T-cell (primary cell): ENCODE data around the gene MED16. TPM values are rescaled to one million over a fixed set of nuclear protein-coding genes. Genes with fewer than 3 reads are reported as not detected.

ENCODE experiments used
- ATAC-seq, 4 experiments: fragments of 200-7000 bp in 3 of 4; fragments of 150-1000 bp in 1 of 4; cut with Tn5 transposase; replicated peaks in 1 of 4; 1 replicate in 3 of 4; 2 replicates in 1 of 4; pipeline ENCODE4 v1.10.0; 2021; ENCODE audit warnings: moderate library complexity in 3 of 4, mild to moderate bottlenecking in 2 of 4, moderate number of reproducible peaks in 1 of 4
- CTCF ChIA-PET, 2 donors: fragments of 300-600 bp; sonication (Branson Sonifier 250); formaldehyde crosslinking; loops; one replicate each; lab custom pipeline; 2022; ENCODE audit warnings: antibody characterized with exemption in 2 of 2; lab: Charles Lee
- POLR2A ChIA-PET, 2 donors: fragments of 300-600 bp; sonication (Branson Sonifier 250); formaldehyde crosslinking; loops; one replicate each; lab custom pipeline; 2022; ENCODE audit warnings: antibody characterized with exemption in 2 of 2; lab: Charles Lee
- DNase-seq, 35 experiments: peaks; one replicate each; pipeline versions ENCODE4 v3.0.0 to v3.0.0-alpha.2; 2013 to 2023
- H3K27ac ChIP-seq: one replicate; pipeline ENCODE4 v1.5.1; 2013; ENCODE audit warnings: low read length
- H3K27me3 ChIP-seq, 2 experiments: replicated peaks in 1 of 2; 1 replicate in 1 of 2; 2 replicates in 1 of 2; pipeline versions ENCODE4 v1.6.1 to v1.7.0; 2013; ENCODE audit warnings: low read length in 1 of 2, mixed read lengths in 1 of 2; ENCODE audit not compliant: control insufficient read depth in 2 of 2, insufficient read depth in 2 of 2; ENCODE audit errors: extremely low read depth in 1 of 2
- H3K36me3 ChIP-seq, 2 donors: 1 replicate in 1 of 2; 2 replicates in 1 of 2; pipeline versions ENCODE4 v1.6.1 to v1.7.0; 2013; ENCODE audit warnings: low read length in 1 of 2; ENCODE audit not compliant: control insufficient read depth in 2 of 2, insufficient read depth in 1 of 2; ENCODE audit errors: extremely low read depth in 1 of 2
- H3K4me1 ChIP-seq, 2 experiments: 1 replicate in 1 of 2; 2 replicates in 1 of 2; pipeline versions ENCODE4 v1.6.1 to v1.7.0; 2013; ENCODE audit warnings: low read length in 2 of 2, mixed read lengths in 1 of 2; ENCODE audit not compliant: insufficient read depth in 2 of 2, control insufficient read depth in 1 of 2; ENCODE audit errors: extremely low read depth in 1 of 2
- H3K4me3 ChIP-seq, 2 donors: 1 replicate in 1 of 2; 2 replicates in 1 of 2; pipeline versions ENCODE4 v1.5.1 to v1.7.0; 2013; ENCODE audit warnings: mild to moderate bottlenecking in 2 of 2, low read length in 1 of 2, moderate library complexity in 1 of 2; ENCODE audit not compliant: control insufficient read depth in 1 of 2; ENCODE audit errors: extremely low read depth in 1 of 2
- H3K9me3 ChIP-seq: 2 replicates; pipeline ENCODE4 v1.7.0; 2013
- H3K27ac Mint-ChIP-seq, 2 donors: one replicate each; pipeline ENCODE4 v1.8.0; 2020 to 2021; ENCODE audit warnings: mild to moderate bottlenecking in 2 of 2, mixed read lengths in 2 of 2
- H3K27me3 Mint-ChIP-seq, 2 donors: one replicate each; pipeline ENCODE4 v1.8.0; 2021 to 2022; ENCODE audit warnings: mixed read lengths in 2 of 2
- H3K36me3 Mint-ChIP-seq: one replicate; pipeline ENCODE4 v1.8.0; 2021; ENCODE audit warnings: mixed read lengths
- H3K4me1 Mint-ChIP-seq, 3 donors: one replicate each; pipeline ENCODE4 v1.8.0; 2020 to 2022; ENCODE audit warnings: mixed read lengths in 3 of 3, mild to moderate bottlenecking in 1 of 3
- H3K4me3 Mint-ChIP-seq, 3 donors: one replicate each; pipeline ENCODE4 v1.8.0; 2020 to 2022; ENCODE audit warnings: mild to moderate bottlenecking in 3 of 3, mixed read lengths in 3 of 3, moderate library complexity in 3 of 3
- H3K9me3 Mint-ChIP-seq, 3 donors: one replicate each; pipeline ENCODE4 v1.8.0; 2020 to 2022; ENCODE audit warnings: mixed read lengths in 3 of 3
- WGBS: methylation state at CpG from one replicate; pipeline ENCODE4 v1.1.5; 2013; ENCODE audit warnings: missing lambda C conversion rate; ENCODE audit not compliant: insufficient coverage; 5-methylcytosine and 5-hydroxymethylcytosine counted together
- total RNA-seq, 35 experiments: library from RNA in 6 of 35; stranded (reverse) in 6 of 35; fragments of 120-200 nt in 1 of 35; gene quantifications; one replicate each; pipeline versions ENCODE4 v1.2.1 to v1.2.4 and lab custom pipeline; 2013 to 2026

The MED16 gene
- total RNA-seq, 5 donors from 2014 or later (not counting 1 experiment from before 2014, with no cell fraction given), result 55.0 to 105 (median 92.4) TPM

DNA sequence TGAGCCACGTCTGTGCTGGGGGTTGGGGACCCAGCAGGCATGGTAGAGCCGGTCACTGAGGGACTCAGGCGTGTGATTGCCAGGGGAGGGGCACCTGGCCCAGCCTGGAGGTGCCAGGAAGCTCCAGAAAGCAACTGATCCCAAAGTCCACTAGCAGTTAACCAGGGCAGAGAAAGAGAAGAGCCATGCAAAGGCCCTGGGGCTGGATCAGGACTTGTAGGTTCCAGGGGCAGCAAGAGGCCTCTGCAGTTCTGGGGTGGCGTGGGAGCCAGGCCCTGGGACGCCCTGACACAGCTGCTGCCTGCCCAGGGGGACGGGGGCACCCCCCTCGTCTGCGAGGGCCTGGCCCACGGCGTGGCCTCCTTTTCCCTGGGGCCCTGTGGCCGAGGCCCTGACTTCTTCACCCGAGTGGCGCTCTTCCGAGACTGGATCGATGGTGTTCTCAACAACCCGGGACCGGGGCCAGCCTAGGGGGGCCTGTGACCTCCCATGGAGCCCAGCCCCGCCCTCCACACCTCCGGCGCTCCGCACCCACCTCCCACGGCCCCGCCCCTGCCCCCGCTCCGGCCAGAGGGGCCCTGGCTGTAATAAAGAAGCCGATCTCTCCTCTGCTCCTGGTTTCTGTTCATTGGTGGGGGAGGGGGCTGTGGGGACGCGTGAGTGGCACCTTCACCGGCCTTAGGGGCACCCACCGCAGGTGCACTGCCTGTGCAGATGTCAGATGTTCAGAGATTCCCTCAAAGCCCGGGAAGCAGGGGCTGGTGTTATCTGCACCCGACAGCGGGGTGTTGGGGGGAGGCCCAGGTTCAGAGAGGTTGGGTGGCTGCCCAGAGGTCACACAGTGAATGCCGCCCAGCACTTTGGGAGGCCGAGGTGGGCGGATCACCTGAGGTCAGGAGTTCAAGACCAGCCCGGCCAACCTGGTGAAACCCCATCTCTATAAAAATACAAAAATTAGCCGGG, 61.3 kb downstream of the MED16 start:
- CTCF ChIA-PET, result no interaction called here
- Mint-ChIP-seq H3K27me3 (peaks cover 6 to 9% of the 10 kb centered on the region in 2 donors), H3K27ac (no peak overlapping the region), H3K4me1 (peaks cover 0 to 7% (median 3%) of the 10 kb centered on the region in 3 donors), H3K36me3 (no peaks in the 10 kb centered on the region), H3K9me3 (no peaks in the 10 kb centered on the region), H3K4me3 (no peak overlapping the region)
- DNase-seq (no peak), ATAC-seq (no peak)
- Histone ChIP-seq H3K4me3 (no peak overlapping the region), H3K27me3 (peaks cover 0 to 54% of the 10 kb centered on the region in 2 experiments), H3K27ac (no peak overlapping the region), H3K36me3 (no peaks in the 10 kb centered on the region), H3K9me3 (no peaks in the 10 kb centered on the region), H3K4me1 (no peaks in the 10 kb centered on the region)
- POLR2A ChIA-PET, result interaction anchor here in 1 of 2 donors (0.6 kb wide), 1 partner anchor 198 kb away, joined by 4 read pairs; no protein-coding TSS in a partner anchor
- 73% methylated on average over 21 of the region's 38 CpGs for WGBS

DNA sequence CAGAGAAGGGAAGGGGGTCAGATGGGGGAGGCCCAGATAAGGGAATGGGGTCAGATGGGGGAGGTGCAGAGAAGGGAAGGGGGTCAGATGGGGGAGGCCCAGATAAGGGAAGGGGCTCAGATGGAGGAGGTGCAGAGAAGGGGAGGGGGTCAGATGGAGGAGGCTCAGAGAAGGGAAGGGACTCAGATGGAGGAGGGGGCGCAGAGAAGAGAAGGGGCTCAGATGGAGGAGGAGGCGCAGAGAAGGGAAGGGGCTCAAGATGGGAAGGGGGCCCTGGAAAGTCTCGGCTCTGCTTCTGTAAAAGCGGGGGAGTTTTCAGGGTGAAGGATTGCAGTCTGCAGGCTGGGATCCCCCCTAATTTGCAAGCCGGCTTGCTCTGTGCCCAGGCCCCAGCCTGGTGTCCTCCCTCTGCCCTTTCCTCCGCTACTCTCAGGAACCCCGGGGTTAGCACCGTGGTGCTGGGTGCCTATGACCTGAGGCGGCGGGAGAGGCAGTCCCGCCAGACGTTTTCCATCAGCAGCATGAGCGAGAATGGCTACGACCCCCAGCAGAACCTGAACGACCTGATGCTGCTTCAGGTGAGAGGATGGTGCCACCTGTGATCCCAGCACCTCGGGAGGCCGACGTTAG, 63.7 kb downstream of the MED16 start:
- Mint-ChIP-seq H3K4me1 (no peaks in the 10 kb centered on the region), H3K36me3 (no peaks in the 10 kb centered on the region), H3K27ac (no peak overlapping the region), H3K27me3 (peaks cover 0 to 6% of the 10 kb centered on the region in 2 donors), H3K4me3 (no peak overlapping the region), H3K9me3 (no peaks in the 10 kb centered on the region)
- Histone ChIP-seq H3K36me3 (no peaks in the 10 kb centered on the region), H3K27ac (no peak overlapping the region), H3K9me3 (no peaks in the 10 kb centered on the region), H3K27me3 (peaks cover 0 to 55% of the 10 kb centered on the region in 2 experiments), H3K4me3 (no peak overlapping the region), H3K4me1 (no peaks in the 10 kb centered on the region)
- POLR2A ChIA-PET, result no interaction called here
- CTCF ChIA-PET, result no interaction called here
- 86% methylated on average over 14 of the region's 18 CpGs for WGBS
- DNase-seq (no peak), ATAC-seq (no peak)

DNA sequence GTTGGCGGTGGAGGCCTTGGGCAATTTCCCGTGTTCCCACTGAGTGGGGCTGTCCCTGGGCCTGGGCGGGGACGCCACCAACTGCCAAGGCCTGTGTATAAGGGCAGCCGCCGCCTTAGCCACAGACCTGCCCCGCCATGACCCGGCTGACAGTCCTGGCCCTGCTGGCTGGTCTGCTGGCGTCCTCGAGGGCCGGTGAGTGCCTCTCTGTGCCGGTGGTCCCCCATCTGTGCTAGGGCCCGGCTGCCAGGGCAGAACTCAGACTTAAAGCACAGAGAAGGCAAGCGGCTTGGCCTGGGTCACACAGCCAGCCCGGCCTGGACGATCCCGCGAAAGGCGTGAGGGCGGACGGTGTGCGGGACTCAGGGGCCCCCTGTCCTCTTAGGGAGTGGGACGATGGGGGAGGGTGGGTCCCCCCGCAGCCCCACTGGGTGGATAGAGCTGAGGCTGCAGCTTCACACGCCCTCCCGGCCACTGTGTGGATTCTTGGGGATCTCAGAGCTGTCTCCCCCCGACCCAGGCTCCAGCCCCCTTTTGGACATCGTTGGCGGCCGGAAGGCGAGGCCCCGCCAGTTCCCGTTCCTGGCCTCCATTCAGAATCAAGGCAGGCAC, 65.2 kb downstream of the MED16 start, which contains the start of gene AZU1:
TSS of gene AZU1 (plus strand) at position 128 of the 612 bp plus-strand sequence. CDS start at position 138, 10 bp downstream.
- Mint-ChIP-seq H3K27me3 (peaks cover 11 to 18% of the 10 kb centered on the region in 2 donors), H3K4me1 (no peaks in the 10 kb centered on the region), H3K27ac (no peak within 1 kb of the TSS), H3K4me3 (no peak within 1 kb of the TSS), H3K9me3 (no peaks in the 10 kb centered on the region), H3K36me3 (no peaks in the 10 kb centered on the region)
- H3K27ac ChIP-seq, result no peak within 1 kb of the TSS
- H3K4me1 ChIP-seq, result no peaks in the 10 kb centered on the region
- 75% methylated on average over 32 of the region's 33 CpGs for WGBS
- ATAC-seq (no peak), DNase-seq (no peak)
- CTCF ChIA-PET, result interaction anchor here in 1 of 2 donors (0.5 kb wide), 1 partner anchor 147 kb away, joined by 3 read pairs; no protein-coding TSS in a partner anchor
- H3K27me3 ChIP-seq, result peaks cover 0 to 69% of the 10 kb centered on the region in 2 experiments
- H3K36me3 ChIP-seq, result no peaks in the 10 kb centered on the region
- POLR2A ChIA-PET, result interaction anchor here in 1 of 2 donors (0.6 kb wide), 1 partner anchor 156 kb away, joined by 4 read pairs; the partner anchor contains the start of gene WDR18
- H3K9me3 ChIP-seq, result no peaks in the 10 kb centered on the region
- no peak within 1 kb of the TSS for H3K4me3 ChIP-seq

DNA sequence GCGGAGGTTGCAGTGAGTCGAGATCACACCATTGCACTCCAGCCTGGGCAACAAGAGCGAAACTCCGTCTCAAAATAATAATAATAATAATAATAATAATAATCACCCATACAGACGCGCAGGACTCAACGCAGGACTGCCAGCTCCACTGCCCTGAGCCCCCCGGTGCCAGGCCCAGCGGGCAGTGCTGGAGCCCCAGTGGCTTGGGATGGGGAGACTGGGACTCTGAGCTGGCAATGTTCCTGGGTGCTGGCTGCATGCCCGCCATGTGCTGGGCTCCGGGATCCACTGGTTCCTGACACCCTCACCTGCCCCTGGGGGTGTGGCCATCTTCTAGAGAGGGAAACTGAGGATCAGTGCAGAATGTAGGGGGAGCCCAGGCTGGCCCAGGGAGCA, 65.7 kb downstream of the MED16 start:
- no peaks in the 10 kb centered on the region for H3K36me3 ChIP-seq
- DNase-seq (no peak), ATAC-seq (no peak)
- Mint-ChIP-seq H3K4me1 (no peaks in the 10 kb centered on the region), H3K4me3 (no peak overlapping the region), H3K9me3 (no peaks in the 10 kb centered on the region), H3K27me3 (peaks cover 13 to 21% of the 10 kb centered on the region in 2 donors), H3K36me3 (no peaks in the 10 kb centered on the region), H3K27ac (no peak overlapping the region)
- no peaks in the 10 kb centered on the region for H3K9me3 ChIP-seq
- H3K4me1 ChIP-seq, result peaks cover 0 to 2% of the 10 kb centered on the region in 2 experiments
- WGBS, result 94% methylated on average over 2 of the region's 11 CpGs
- peaks cover 0 to 70% of the 10 kb centered on the region in 2 experiments for H3K27me3 ChIP-seq
- CTCF ChIA-PET, result no interaction called here
- no peak overlapping the region for H3K27ac ChIP-seq
- H3K4me3 ChIP-seq, result no peak overlapping the region
- POLR2A ChIA-PET, result interaction anchor here in 1 of 2 donors (0.6 kb wide), 1 partner anchor 157 kb away, joined by 4 read pairs; the partner anchor contains the start of gene WDR18

- no peak for ATAC-seq
- DNase-seq, result no peak
- no peaks in the 10 kb centered on the region for H3K9me3 ChIP-seq
- ChIA-PET POLR2A (interaction anchor here in 1 of 2 donors (0.5 kb wide), 1 partner anchor 366 kb away, joined by 3 read pairs; no protein-coding TSS in a partner anchor), CTCF (no interaction called here)
- Mint-ChIP-seq H3K27me3 (peaks cover 13 to 21% of the 10 kb centered on the region in 2 donors), H3K4me1 (no peaks in the 10 kb centered on the region), H3K36me3 (no peaks in the 10 kb centered on the region), H3K4me3 (no peak overlapping the region), H3K9me3 (no peaks in the 10 kb centered on the region), H3K27ac (no peak overlapping the region)
- peaks cover 0 to 67% of the 10 kb centered on the region in 2 experiments for H3K27me3 ChIP-seq
- no peaks in the 10 kb centered on the region for H3K36me3 ChIP-seq
- 80% methylated on average over 8 of the region's 19 CpGs for WGBS
- no peak overlapping the region for H3K27ac ChIP-seq
- peaks cover 0 to 2% of the 10 kb centered on the region in 2 experiments for H3K4me1 ChIP-seq
- H3K4me3 ChIP-seq, result no peak overlapping the region
Measured at GRCh38 chr19:825897-826644, 66.9 kb downstream of the MED16 start.
